ENCODE measurements around the gene SPINK7. TPM values are rescaled to one million over a fixed set of nuclear protein-coding genes. Genes with fewer than 3 reads are reported as not detected.
"Not testable (repeated sequence)": the region's sequence is repeated elsewhere in the genome, so short reads cannot be mapped to it uniquely, and the experiment has no call there.

SPINK7 gene
- 13.7 and 23.4 TPM in 2 replicates for total RNA-seq

DNA sequence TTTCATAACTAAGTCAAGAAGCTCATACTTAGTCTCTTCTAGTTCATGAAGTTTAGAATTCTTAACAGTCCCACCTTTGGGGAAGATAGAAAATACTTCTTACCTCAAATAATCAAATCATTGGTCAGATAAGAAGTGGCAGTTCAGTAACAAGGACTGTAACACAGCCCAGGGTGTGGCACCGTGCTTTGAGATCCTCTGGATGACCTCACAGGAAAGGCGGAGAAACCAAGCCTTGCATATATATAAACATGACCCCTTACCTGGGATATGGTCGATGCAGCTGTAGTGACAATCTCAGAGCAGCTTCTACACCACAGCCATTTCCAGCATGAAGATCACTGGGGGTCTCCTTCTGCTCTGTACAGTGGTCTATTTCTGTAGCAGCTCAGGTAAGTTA is at the start of gene SPINK7:
TSS of gene SPINK7 (plus strand) at position 271 of the 400 bp plus-strand sequence. CDS start at position 332, 61 bp downstream.
- TF ChIP-seq, protein P1, sequence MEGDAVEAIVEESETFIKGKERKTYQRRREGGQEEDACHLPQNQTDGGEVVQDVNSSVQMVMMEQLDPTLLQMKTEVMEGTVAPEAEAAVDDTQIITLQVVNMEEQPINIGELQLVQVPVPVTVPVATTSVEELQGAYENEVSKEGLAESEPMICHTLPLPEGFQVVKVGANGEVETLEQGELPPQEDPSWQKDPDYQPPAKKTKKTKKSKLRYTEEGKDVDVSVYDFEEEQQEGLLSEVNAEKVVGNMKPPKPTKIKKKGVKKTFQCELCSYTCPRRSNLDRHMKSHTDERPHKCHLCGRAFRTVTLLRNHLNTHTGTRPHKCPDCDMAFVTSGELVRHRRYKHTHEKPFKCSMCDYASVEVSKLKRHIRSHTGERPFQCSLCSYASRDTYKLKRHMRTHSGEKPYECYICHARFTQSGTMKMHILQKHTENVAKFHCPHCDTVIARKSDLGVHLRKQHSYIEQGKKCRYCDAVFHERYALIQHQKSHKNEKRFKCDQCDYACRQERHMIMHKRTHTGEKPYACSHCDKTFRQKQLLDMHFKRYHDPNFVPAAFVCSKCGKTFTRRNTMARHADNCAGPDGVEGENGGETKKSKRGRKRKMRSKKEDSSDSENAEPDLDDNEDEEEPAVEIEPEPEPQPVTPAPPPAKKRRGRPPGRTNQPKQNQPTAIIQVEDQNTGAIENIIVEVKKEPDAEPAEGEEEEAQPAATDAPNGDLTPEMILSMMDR (IDR thresholded peaks at IDR 0.05; ENCODE audit: insufficient read depth, low read length, severe bottlenecking): no peak
- H3K27me3 ChIP-seq (ENCODE audit: control insufficient read depth, insufficient read depth, low read length): no peaks in the 10 kb centered on the region
- no peaks in the 10 kb centered on the region for H3K36me3 ChIP-seq (ENCODE audit: control insufficient read depth, insufficient read depth, low read length)
- H3K4me3 ChIP-seq (ENCODE audit: low read depth, low read length): no peak within 1 kb of the TSS
- DNase-seq (ENCODE audit: low read depth) (no peak), FAIRE-seq (no peak)

DNA sequence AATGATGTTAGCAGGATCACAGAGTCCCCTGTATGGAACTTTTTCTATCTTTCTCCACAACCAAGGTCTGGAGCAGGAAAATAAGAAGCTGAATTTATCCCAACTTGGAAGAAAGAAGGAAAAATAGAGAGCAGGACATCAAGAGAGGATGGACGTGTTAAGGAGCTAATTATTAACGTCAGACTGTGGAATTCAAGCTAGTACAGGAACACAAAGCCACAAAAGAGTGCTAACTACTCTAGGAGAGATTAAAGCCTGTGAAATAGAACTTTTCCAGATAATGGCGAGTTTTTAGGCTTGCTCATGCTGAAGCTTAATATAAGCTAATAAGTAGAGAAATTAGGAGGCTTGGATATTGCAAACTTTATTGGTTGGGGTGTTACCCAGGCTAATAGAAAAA is 44.3 kb upstream of the SPINK7 start:
- Histone ChIP-seq H3K27me3 (ENCODE audit: control insufficient read depth, insufficient read depth, low read length) (no peaks in the 10 kb centered on the region), H3K4me3 (ENCODE audit: low read depth, low read length) (no peak overlapping the region), H3K36me3 (ENCODE audit: control insufficient read depth, insufficient read depth, low read length) (no peaks in the 10 kb centered on the region)
- FAIRE-seq: no peak
- DNase-seq (ENCODE audit: low read depth): no peak
- TF ChIP-seq, protein P1 (IDR thresholded peaks at IDR 0.05; ENCODE audit: insufficient read depth, low read length, severe bottlenecking): no peak

- no peaks in the 10 kb centered on the region for H3K36me3 ChIP-seq (ENCODE audit: control insufficient read depth, insufficient read depth, low read length)
- FAIRE-seq: no peak
- TF ChIP-seq, protein P1 (IDR thresholded peaks at IDR 0.05; ENCODE audit: insufficient read depth, low read length, severe bottlenecking): no peak
- H3K27me3 ChIP-seq (ENCODE audit: control insufficient read depth, insufficient read depth, low read length): no peaks in the 10 kb centered on the region
- H3K4me3 ChIP-seq (ENCODE audit: low read depth, low read length): no peak within 1 kb of the TSS
- DNase-seq (ENCODE audit: low read depth): peak; percentile 81
Measured at GRCh38 chr5:148268566-148268965, 43.7 kb upstream of the SPINK7 start, which contains the start of gene SPINK13. Gene SPINK13, plus strand, starts transcription at chr5:148268794. Its CDS starts 1,279 bp downstream, at chr5:148270073.

- H3K4me3 ChIP-seq (ENCODE audit: low read depth, low read length); H3K27me3 ChIP-seq (ENCODE audit: control insufficient read depth, insufficient read depth, low read length); FAIRE-seq; DNase-seq (ENCODE audit: low read depth); H3K36me3 ChIP-seq (ENCODE audit: control insufficient read depth, insufficient read depth, low read length): not testable (repeated sequence)
Measured at GRCh38 chr5:148275129-148275528, 37.1 kb upstream of the SPINK7 start.

DNA sequence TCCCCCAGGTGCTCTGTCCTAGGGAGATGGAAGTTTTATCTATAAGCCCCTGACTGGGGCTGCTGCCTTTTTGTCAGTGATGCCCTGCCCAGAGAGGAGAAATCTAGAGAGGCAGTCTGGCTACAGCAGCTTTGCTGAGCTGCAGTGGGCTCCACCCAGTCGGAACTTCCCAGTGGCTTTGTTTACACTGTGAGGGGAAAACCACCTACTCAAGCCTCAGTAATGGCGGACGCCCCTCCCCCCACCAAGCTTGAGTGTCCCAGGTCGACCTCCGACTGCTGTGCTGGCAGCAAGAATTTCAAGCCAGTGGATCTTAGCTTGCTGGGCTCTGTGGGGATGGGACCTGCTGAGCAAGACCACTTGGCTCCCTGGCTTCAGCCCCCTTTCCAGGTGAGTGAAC is 31.3 kb upstream of the SPINK7 start:
- H3K4me3 ChIP-seq (ENCODE audit: low read depth, low read length); FAIRE-seq; DNase-seq (ENCODE audit: low read depth); H3K27me3 ChIP-seq (ENCODE audit: control insufficient read depth, insufficient read depth, low read length); H3K36me3 ChIP-seq (ENCODE audit: control insufficient read depth, insufficient read depth, low read length): not testable (repeated sequence)

DNA sequence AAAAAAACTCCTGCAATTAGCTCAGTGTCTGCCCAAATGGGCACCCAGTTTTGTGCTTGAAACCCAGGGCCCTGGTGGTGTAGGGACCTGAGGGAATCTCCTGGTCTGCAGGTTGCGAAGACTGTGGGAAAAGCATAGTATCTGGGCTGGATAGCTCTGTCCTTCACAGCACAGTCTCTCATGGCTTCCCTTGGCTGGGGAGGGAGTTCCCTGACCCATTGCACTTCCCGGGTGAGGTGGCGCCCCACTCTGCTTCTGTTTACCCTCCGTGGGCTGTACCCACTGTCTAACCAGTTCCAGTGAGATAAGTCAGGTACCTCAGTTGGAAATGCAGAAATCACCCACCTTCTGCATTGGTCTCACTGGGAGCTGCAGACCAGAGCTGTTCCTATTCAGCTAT is 30.9 kb upstream of the SPINK7 start:
- H3K36me3 ChIP-seq (ENCODE audit: control insufficient read depth, insufficient read depth, low read length); H3K4me3 ChIP-seq (ENCODE audit: low read depth, low read length); H3K27me3 ChIP-seq (ENCODE audit: control insufficient read depth, insufficient read depth, low read length); DNase-seq (ENCODE audit: low read depth); FAIRE-seq: not testable (repeated sequence)

DNA sequence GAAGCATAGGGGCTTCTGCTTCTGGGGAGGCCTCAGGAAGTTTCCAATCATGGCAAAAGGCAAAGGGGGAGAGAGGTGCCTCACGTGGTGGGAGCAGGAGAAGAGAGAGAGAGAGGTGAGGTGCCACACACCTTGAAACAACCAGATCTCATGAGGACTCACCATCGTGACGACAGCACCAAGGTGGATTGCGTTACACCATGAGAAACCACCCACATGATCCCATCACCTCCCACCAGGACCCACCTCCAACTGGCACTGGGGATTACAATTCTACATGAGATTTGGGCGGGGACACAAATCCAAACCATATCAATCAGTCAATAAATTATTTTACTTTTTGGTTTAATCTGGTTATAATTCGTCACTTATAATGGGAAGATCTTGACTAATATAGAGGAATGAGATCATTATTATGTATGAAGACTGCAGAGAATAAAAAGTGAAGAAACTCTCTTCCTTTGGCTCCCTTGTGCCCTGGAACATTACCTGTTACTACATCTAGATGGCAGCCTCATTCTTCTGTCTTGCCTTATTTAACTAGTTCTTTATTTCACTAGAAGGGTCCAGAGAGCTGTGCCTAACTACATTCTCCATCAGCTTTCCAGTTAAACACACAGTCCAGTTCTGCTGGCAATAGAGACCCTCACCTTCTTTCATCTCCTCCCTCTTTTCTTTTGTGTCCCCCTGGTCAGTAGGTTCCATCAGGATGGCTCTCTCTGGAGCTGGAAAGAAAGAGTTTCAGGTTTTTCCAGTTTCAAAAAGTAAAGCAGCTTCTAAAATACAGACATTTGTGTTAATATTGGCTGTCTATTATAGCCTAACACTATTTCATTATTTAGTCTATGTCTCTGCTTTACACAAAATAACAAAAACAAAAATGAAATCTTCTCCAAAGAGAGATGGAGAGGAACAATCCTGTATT is 21.7 kb upstream of the SPINK7 start:
- peak; percentile 40 for DNase-seq (ENCODE audit: low read depth)
- no peak for FAIRE-seq
- Histone ChIP-seq H3K4me3 (ENCODE audit: low read depth, low read length) (no peak overlapping the region), H3K27me3 (ENCODE audit: control insufficient read depth, insufficient read depth, low read length) (no peaks in the 10 kb centered on the region), H3K36me3 (ENCODE audit: control insufficient read depth, insufficient read depth, low read length) (no peaks in the 10 kb centered on the region)
- TF ChIP-seq, protein P1 (IDR thresholded peaks at IDR 0.05; ENCODE audit: insufficient read depth, low read length, severe bottlenecking): peak; percentile 60
